T-helper 17 cell (primary cell): ENCODE results near the gene RNF166. TPM values are rescaled to one million over a fixed set of nuclear protein-coding genes. Genes with fewer than 3 reads are reported as not detected.
"Not testable (repeated sequence)": the region's sequence is repeated elsewhere in the genome, so short reads cannot be mapped to it uniquely, and the experiment has no call there.

Experiments used
- ATAC-seq: fragments of 150-1000 bp; cut with Tn5 transposase; 2 replicates; pipeline ENCODE4 v1.10.0; 2021; ENCODE audit warnings: mild to moderate bottlenecking, moderate library complexity
- DNase-seq, 3 donors: peaks; one replicate each; pipeline versions ENCODE4 v3.0.0 to v3.0.0-alpha.2; 2020 to 2021
- H3K9me3 ChIP-seq: one replicate; pipeline ENCODE4 v1.7.0; 2013; ENCODE audit warnings: low read length, mild to moderate bottlenecking; ENCODE audit not compliant: control insufficient read depth, poor library complexity, severe bottlenecking
- H3K27ac Mint-ChIP-seq: one replicate; pipeline ENCODE4 v1.8.0; 2022; ENCODE audit warnings: mild to moderate bottlenecking, moderate library complexity, mixed read lengths
- H3K27me3 Mint-ChIP-seq: one replicate; pipeline ENCODE4 v1.8.0; 2022; ENCODE audit warnings: mixed read lengths
- H3K36me3 Mint-ChIP-seq: one replicate; pipeline ENCODE4 v1.8.0; 2022; ENCODE audit warnings: low read depth, mixed read lengths
- H3K4me1 Mint-ChIP-seq: one replicate; pipeline ENCODE4 v1.8.0; 2022; ENCODE audit warnings: mild to moderate bottlenecking, mixed read lengths
- H3K4me3 Mint-ChIP-seq: one replicate; pipeline ENCODE4 v1.8.0; 2022; ENCODE audit warnings: mild to moderate bottlenecking, moderate library complexity, mixed read lengths
- total RNA-seq, 4 donors: library from RNA in 2 of 4; stranded (reverse) in 2 of 4; gene quantifications; one replicate each; pipeline ENCODE4 v1.2.3 and lab custom pipeline; 2022 to 2026

The RNF166 gene
- total RNA-seq, 2 donors from 2014 or later = 235 to 398 TPM

GRCh38 chr16:88671806-88672205, 34.4 kb downstream of the RNF166 start:
- no peaks in the 10 kb centered on the region for H3K27me3 Mint-ChIP-seq
- H3K27ac Mint-ChIP-seq = no peak overlapping the region
- no peak for DNase-seq
- ATAC-seq = no peak
- H3K9me3 ChIP-seq = no peaks in the 10 kb centered on the region
- no peaks in the 10 kb centered on the region for H3K36me3 Mint-ChIP-seq
- H3K4me3 Mint-ChIP-seq = no peak overlapping the region
- peaks cover 4% of the 10 kb centered on the region for H3K4me1 Mint-ChIP-seq

- no peaks in the 10 kb centered on the region for H3K36me3 Mint-ChIP-seq
- ATAC-seq (no peak), DNase-seq (no peak)
- H3K4me1 Mint-ChIP-seq = peaks cover 4% of the 10 kb centered on the region
- H3K27me3 Mint-ChIP-seq = no peaks in the 10 kb centered on the region
- no peaks in the 10 kb centered on the region for H3K9me3 ChIP-seq
- no peak overlapping the region for H3K4me3 Mint-ChIP-seq
- H3K27ac Mint-ChIP-seq = no peak overlapping the region
These were observed 36.2 kb downstream of the RNF166 start for GRCh38 chr16:88669980-88670379.

GRCh38 chr16:88669493-88669892, 36.7 kb downstream of the RNF166 start:
- H3K4me1 Mint-ChIP-seq, H3K9me3 ChIP-seq, H3K27me3 Mint-ChIP-seq, ATAC-seq, H3K36me3 Mint-ChIP-seq, H3K4me3 Mint-ChIP-seq, H3K27ac Mint-ChIP-seq, DNase-seq: not testable (repeated sequence)

- peak overlapping the region; percentile 45 for H3K27ac Mint-ChIP-seq
- H3K4me1 Mint-ChIP-seq = peaks cover 5% of the 10 kb centered on the region
- no peaks in the 10 kb centered on the region for H3K27me3 Mint-ChIP-seq
- no peaks in the 10 kb centered on the region for H3K9me3 ChIP-seq
- H3K4me3 Mint-ChIP-seq = no peak overlapping the region
- no peaks in the 10 kb centered on the region for H3K36me3 Mint-ChIP-seq
- ATAC-seq (no peak), DNase-seq (no peak)
These were observed 38.7 kb downstream of the RNF166 start for GRCh38 chr16:88667461-88667860.

- DNase-seq = no peak
These were observed 40.6 kb downstream of the RNF166 start for GRCh38 chr16:88665570-88665969.

GRCh38 chr16:88665148-88665547, 41.1 kb downstream of the RNF166 start:
- H3K27me3 Mint-ChIP-seq = no peaks in the 10 kb centered on the region
- H3K27ac Mint-ChIP-seq = peak overlapping the region; percentile 19
- no peak for ATAC-seq

More at GRCh38 chr16:88665570-88665969, 40.6 kb downstream of the RNF166 start:
- Mint-ChIP-seq H3K27me3 (no peaks in the 10 kb centered on the region), H3K4me1 (peaks cover 13% of the 10 kb centered on the region), H3K27ac (peak overlapping the region; percentile 19), H3K4me3 (no peak overlapping the region), H3K36me3 (no peaks in the 10 kb centered on the region)
- no peaks in the 10 kb centered on the region for H3K9me3 ChIP-seq
- ATAC-seq = no peak

GRCh38 chr16:88662843-88663606, 43.2 kb downstream of the RNF166 start, which contains the start of gene MVD:
Gene MVD, minus strand, starts transcription at chr16:88663091. Its CDS starts 11 bp downstream, at chr16:88663080.
- peak; percentile 98 for ATAC-seq
- peak; percentile 90 to 95 (median 94) for DNase-seq
- no peaks in the 10 kb centered on the region for H3K36me3 Mint-ChIP-seq
- peaks cover 13% of the 10 kb centered on the region for H3K4me1 Mint-ChIP-seq
- H3K9me3 ChIP-seq = no peaks in the 10 kb centered on the region
- no peaks in the 10 kb centered on the region for H3K27me3 Mint-ChIP-seq
- H3K27ac Mint-ChIP-seq = peak within 1 kb of the TSS; percentile 86
- peak within 1 kb of the TSS; percentile 95 for H3K4me3 Mint-ChIP-seq

More at GRCh38 chr16:88665148-88665547, 41.1 kb downstream of the RNF166 start:
- peaks cover 13% of the 10 kb centered on the region for H3K4me1 Mint-ChIP-seq
- H3K4me3 Mint-ChIP-seq = peak overlapping the region; percentile 57
- no peaks in the 10 kb centered on the region for H3K9me3 ChIP-seq
- DNase-seq = no peak
- no peaks in the 10 kb centered on the region for H3K36me3 Mint-ChIP-seq

- H3K9me3 ChIP-seq = no peaks in the 10 kb centered on the region
- no peaks in the 10 kb centered on the region for H3K27me3 Mint-ChIP-seq
- ATAC-seq (no peak), DNase-seq (no peak)
- H3K36me3 Mint-ChIP-seq = no peaks in the 10 kb centered on the region
- H3K4me3 Mint-ChIP-seq = peak overlapping the region; percentile 91
- peak overlapping the region; percentile 86 for H3K27ac Mint-ChIP-seq
- H3K4me1 Mint-ChIP-seq = peaks cover 13% of the 10 kb centered on the region
These were observed 43.9 kb downstream of the RNF166 start for GRCh38 chr16:88662222-88662842.

GRCh38 chr16:88661468-88661867, 44.7 kb downstream of the RNF166 start:
- Mint-ChIP-seq H3K4me1 (peaks cover 13% of the 10 kb centered on the region), H3K4me3 (peak overlapping the region; percentile 91), H3K27ac (peak overlapping the region; percentile 86), H3K36me3 (no peaks in the 10 kb centered on the region), H3K27me3 (no peaks in the 10 kb centered on the region)
- DNase-seq (no peak), ATAC-seq (no peak)
- H3K9me3 ChIP-seq = no peaks in the 10 kb centered on the region

- Mint-ChIP-seq H3K27me3 (no peaks in the 10 kb centered on the region), H3K36me3 (peaks cover 3% of the 10 kb centered on the region), H3K4me3 (no peak overlapping the region), H3K4me1 (peaks cover 13% of the 10 kb centered on the region), H3K27ac (no peak overlapping the region)
- no peaks in the 10 kb centered on the region for H3K9me3 ChIP-seq
- DNase-seq (no peak), ATAC-seq (no peak)
These were observed 47.0 kb downstream of the RNF166 start for GRCh38 chr16:88659160-88659559.

GRCh38 chr16:88658714-88659113, 47.5 kb downstream of the RNF166 start:
- Mint-ChIP-seq H3K4me3 (no peak overlapping the region), H3K4me1 (peaks cover 15% of the 10 kb centered on the region), H3K27me3 (no peaks in the 10 kb centered on the region), H3K27ac (no peak overlapping the region), H3K36me3 (peaks cover 3% of the 10 kb centered on the region)
- DNase-seq (no peak), ATAC-seq (no peak)
- no peaks in the 10 kb centered on the region for H3K9me3 ChIP-seq

- Mint-ChIP-seq H3K4me1 (peaks cover 15% of the 10 kb centered on the region), H3K36me3 (peaks cover 3% of the 10 kb centered on the region), H3K27ac (no peak overlapping the region), H3K4me3 (no peak overlapping the region), H3K27me3 (no peaks in the 10 kb centered on the region)
- ATAC-seq = no peak
- DNase-seq = no peak
- no peaks in the 10 kb centered on the region for H3K9me3 ChIP-seq
These were observed 48.8 kb downstream of the RNF166 start for GRCh38 chr16:88657371-88657770.

- peaks cover 10% of the 10 kb centered on the region for H3K4me1 Mint-ChIP-seq
- no peak for DNase-seq
- H3K27me3 Mint-ChIP-seq = no peaks in the 10 kb centered on the region
- no peak for ATAC-seq
- peaks cover 3% of the 10 kb centered on the region for H3K36me3 Mint-ChIP-seq
- no peaks in the 10 kb centered on the region for H3K9me3 ChIP-seq
- H3K27ac Mint-ChIP-seq = no peak overlapping the region
- H3K4me3 Mint-ChIP-seq = no peak overlapping the region
These were observed 49.8 kb downstream of the RNF166 start for GRCh38 chr16:88656291-88656980.
